RKO (cell line): Measurements from ENCODE around the gene SLC5A4.
"Not testable (repeated sequence)": the region's sequence is repeated elsewhere in the genome, so short reads cannot be mapped to it uniquely, and the experiment has no call there.

ENCODE experiments used
- DNase-seq: peaks from one replicate; pipeline ENCODE4 v3.0.0-alpha.2; 2016; ENCODE audit warnings: low spot score

The SLC5A4 gene

GRCh38 chr22:32199961-32200360 is 55.2 kb downstream of the SLC5A4 start:
- DNase-seq, result no peak

GRCh38 chr22:32199341-32199740 is 55.8 kb downstream of the SLC5A4 start:
- no peak for DNase-seq

- not testable (repeated sequence) for DNase-seq
Observed at GRCh38 chr22:32197553-32198226, 57.5 kb downstream of the SLC5A4 start.

GRCh38 chr22:32195900-32196299 is 59.2 kb downstream of the SLC5A4 start:
- not testable (repeated sequence) for DNase-seq

- DNase-seq, result not testable (repeated sequence)
Observed at GRCh38 chr22:32193346-32193745, 61.8 kb downstream of the SLC5A4 start.

GRCh38 chr22:32191021-32191420 is 64.1 kb downstream of the SLC5A4 start:
- not testable (repeated sequence) for DNase-seq

GRCh38 chr22:32185821-32186220 is 69.3 kb downstream of the SLC5A4 start:
- no peak for DNase-seq

GRCh38 chr22:32183625-32184024 is 71.5 kb downstream of the SLC5A4 start:
- DNase-seq, result no peak

- no peak for DNase-seq
Observed at GRCh38 chr22:32181043-32181442, 74.1 kb downstream of the SLC5A4 start.

GRCh38 chr22:32177221-32177765 is 77.9 kb downstream of the SLC5A4 start:
- DNase-seq, result peak; percentile 9

GRCh38 chr22:32175683-32176644 is 79.2 kb downstream of the SLC5A4 start:
- no peak for DNase-seq

- DNase-seq, result no peak
Observed at GRCh38 chr22:32175115-32175514, 80.0 kb downstream of the SLC5A4 start.
